Stimulated activated naive B cell treated with anti-CD40 and anti-IgM and Interleukin-4, amounts not matched to agents 10 μg/mL and 1 μg/mL and 100 μg/mL, for 72 hours (primary cell): ENCODE measurements around the gene CEP192.
A peak's percentile ranks its signal among the peaks of the same experiment; 100 is the strongest.

ENCODE experiments used
- ATAC-seq, 2 donors: fragments of 150-1000 bp; cut with Tn5 transposase; replicated peaks; 2 replicates each; pipeline ENCODE4 v1.10.0; 2021; ENCODE audit warnings: moderate library complexity in 1 of 2
- DNase-seq: peaks from one replicate; pipeline ENCODE4 v3.0.0; 2021
- H3K27ac Mint-ChIP-seq: one replicate; pipeline ENCODE4 v1.8.0; 2022; ENCODE audit warnings: mild to moderate bottlenecking, mixed read lengths
- H3K27me3 Mint-ChIP-seq, 2 donors: one replicate each; pipeline ENCODE4 v1.8.0; 2022; ENCODE audit warnings: mixed read lengths in 2 of 2
- H3K36me3 Mint-ChIP-seq, 2 donors: one replicate each; pipeline ENCODE4 v1.8.0; 2022; ENCODE audit warnings: mixed read lengths in 2 of 2, mild to moderate bottlenecking in 1 of 2
- H3K4me1 Mint-ChIP-seq, 2 donors: one replicate each; pipeline ENCODE4 v1.8.0; 2022; ENCODE audit warnings: mixed read lengths in 2 of 2, mild to moderate bottlenecking in 1 of 2
- H3K4me3 Mint-ChIP-seq, 2 donors: one replicate each; pipeline ENCODE4 v1.8.0; 2022; ENCODE audit warnings: mild to moderate bottlenecking in 2 of 2, mixed read lengths in 2 of 2, moderate library complexity in 1 of 2
- H3K9me3 Mint-ChIP-seq, 2 donors: one replicate each; pipeline ENCODE4 v1.8.0; 2022; ENCODE audit warnings: mixed read lengths in 2 of 2, mild to moderate bottlenecking in 1 of 2

CEP192 gene, protein sequence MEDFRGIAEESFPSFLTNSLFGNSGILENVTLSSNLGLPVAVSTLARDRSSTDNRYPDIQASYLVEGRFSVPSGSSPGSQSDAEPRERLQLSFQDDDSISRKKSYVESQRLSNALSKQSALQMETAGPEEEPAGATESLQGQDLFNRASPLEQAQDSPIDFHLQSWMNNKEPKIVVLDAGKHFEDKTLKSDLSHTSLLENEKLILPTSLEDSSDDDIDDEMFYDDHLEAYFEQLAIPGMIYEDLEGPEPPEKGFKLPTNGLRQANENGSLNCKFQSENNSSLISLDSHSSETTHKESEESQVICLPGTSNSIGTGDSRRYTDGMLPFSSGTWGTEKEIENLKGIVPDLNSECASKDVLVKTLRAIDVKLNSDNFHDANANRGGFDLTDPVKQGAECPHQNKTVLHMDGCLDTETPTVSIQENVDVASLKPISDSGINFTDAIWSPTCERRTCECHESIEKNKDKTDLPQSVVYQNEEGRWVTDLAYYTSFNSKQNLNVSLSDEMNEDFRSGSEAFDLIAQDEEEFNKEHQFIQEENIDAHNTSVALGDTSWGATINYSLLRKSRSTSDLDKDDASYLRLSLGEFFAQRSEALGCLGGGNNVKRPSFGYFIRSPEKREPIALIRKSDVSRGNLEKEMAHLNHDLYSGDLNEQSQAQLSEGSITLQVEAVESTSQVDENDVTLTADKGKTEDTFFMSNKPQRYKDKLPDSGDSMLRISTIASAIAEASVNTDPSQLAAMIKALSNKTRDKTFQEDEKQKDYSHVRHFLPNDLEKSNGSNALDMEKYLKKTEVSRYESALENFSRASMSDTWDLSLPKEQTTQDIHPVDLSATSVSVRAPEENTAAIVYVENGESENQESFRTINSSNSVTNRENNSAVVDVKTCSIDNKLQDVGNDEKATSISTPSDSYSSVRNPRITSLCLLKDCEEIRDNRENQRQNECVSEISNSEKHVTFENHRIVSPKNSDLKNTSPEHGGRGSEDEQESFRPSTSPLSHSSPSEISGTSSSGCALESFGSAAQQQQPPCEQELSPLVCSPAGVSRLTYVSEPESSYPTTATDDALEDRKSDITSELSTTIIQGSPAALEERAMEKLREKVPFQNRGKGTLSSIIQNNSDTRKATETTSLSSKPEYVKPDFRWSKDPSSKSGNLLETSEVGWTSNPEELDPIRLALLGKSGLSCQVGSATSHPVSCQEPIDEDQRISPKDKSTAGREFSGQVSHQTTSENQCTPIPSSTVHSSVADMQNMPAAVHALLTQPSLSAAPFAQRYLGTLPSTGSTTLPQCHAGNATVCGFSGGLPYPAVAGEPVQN (N-terminal part only)

GRCh38 chr18:12990967-12991820, at the start of gene CEP192:
Gene CEP192, plus strand, starts transcription at chr18:12991362. Its CDS starts 8,063 bp downstream, at chr18:12999425.
- Mint-ChIP-seq H3K36me3 (peaks cover 8 to 10% of the 10 kb centered on the region in 2 donors), H3K27ac (peak within 1 kb of the TSS; percentile 97), H3K27me3 (no peaks in the 10 kb centered on the region), H3K4me3 (peak within 1 kb of the TSS; percentile 96), H3K9me3 (no peaks in the 10 kb centered on the region), H3K4me1 (peaks cover 13 to 31% of the 10 kb centered on the region in 2 donors)
- ATAC-seq (peak; percentile 89 to 93), DNase-seq (peak; percentile 98)

DNA sequence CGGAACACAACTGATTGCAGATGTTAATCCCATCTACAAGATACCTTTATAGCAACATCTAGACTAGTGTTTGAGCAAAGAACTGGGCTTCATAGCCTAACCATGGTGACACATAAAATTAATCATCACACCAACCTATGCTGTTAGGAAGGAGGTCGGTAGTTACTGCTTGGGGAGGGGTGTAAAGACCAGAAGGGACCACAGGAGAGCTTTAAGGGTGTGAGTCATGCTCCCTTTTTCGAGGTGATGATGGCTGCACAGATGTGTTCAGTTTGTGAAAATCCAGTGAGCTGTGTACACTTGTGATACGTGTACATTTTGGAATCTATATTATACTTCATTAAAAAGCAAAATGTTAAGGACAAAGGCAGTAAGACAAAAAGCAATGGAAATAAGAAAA, 47.9 kb upstream of the CEP192 start:
- Mint-ChIP-seq H3K4me3 (no peak overlapping the region), H3K9me3 (no peaks in the 10 kb centered on the region), H3K27me3 (no peaks in the 10 kb centered on the region), H3K27ac (no peak overlapping the region), H3K36me3 (no peaks in the 10 kb centered on the region), H3K4me1 (peaks cover 11 to 18% of the 10 kb centered on the region in 2 donors)
- DNase-seq (no peak), ATAC-seq (no peak)

DNA sequence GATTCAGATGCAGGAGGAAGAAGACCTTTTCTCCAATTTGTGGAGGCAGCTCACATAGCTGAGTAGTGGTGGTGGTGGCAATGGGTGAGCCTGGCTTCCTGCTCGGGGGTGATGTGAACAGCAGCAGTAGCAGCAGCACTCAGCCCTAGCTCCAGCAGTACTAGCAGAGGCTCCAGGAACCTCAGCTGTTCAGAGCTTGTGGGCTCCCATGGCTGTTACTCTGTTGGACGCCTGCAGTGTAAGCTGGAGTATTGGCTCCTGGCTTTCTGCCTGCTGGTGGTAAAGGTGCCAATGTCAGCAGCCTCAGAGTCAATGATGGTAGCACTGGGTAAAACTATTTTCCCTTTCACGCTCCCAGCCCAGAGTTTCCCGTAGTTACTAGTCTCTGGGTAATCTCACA, 46.5 kb upstream of the CEP192 start:
- ATAC-seq (no peak), DNase-seq (no peak)
- Mint-ChIP-seq H3K27ac (no peak overlapping the region), H3K9me3 (no peaks in the 10 kb centered on the region), H3K36me3 (peaks cover 5 to 9% of the 10 kb centered on the region in 2 donors), H3K4me1 (peaks cover 15 to 29% of the 10 kb centered on the region in 2 donors), H3K27me3 (no peaks in the 10 kb centered on the region), H3K4me3 (no peak overlapping the region)

GRCh38 chr18:12946549-12947284, 44.4 kb upstream of the CEP192 start:
- Mint-ChIP-seq H3K4me3 (peak overlapping the region; percentile 94 to 98), H3K9me3 (no peaks in the 10 kb centered on the region), H3K27me3 (no peaks in the 10 kb centered on the region), H3K36me3 (peaks cover 12% of the 10 kb centered on the region in 2 donors), H3K4me1 (peaks cover 22 to 41% of the 10 kb centered on the region in 2 donors), H3K27ac (peak overlapping the region; percentile 98)
- DNase-seq (no peak), ATAC-seq (no peak)

GRCh38 chr18:12947285-12948049, 43.7 kb upstream of the CEP192 start, which contains the start of gene SEH1L:
Gene SEH1L, plus strand, starts transcription at chr18:12948011. Its CDS starts 111 bp downstream, at chr18:12948122.
- DNase-seq = peak; percentile 95
- Mint-ChIP-seq H3K4me1 (peaks cover 22 to 41% of the 10 kb centered on the region in 2 donors), H3K27me3 (no peaks in the 10 kb centered on the region), H3K27ac (peak within 1 kb of the TSS; percentile 98), H3K9me3 (no peaks in the 10 kb centered on the region), H3K36me3 (peaks cover 12 to 14% of the 10 kb centered on the region in 2 donors), H3K4me3 (peak within 1 kb of the TSS; percentile 94 to 98)
- ATAC-seq = peak; percentile 84 to 88

- H3K4me3 Mint-ChIP-seq = peak overlapping the region; percentile 89 to 94
Observed at GRCh38 chr18:12948050-12948804, 42.9 kb upstream of the CEP192 start.

GRCh38 chr18:12958478-12958877, 32.7 kb upstream of the CEP192 start:
- Mint-ChIP-seq H3K4me3 (no peak overlapping the region), H3K4me1 (peaks cover 7% of the 10 kb centered on the region in 2 donors), H3K36me3 (peaks cover 29 to 42% of the 10 kb centered on the region in 2 donors), H3K9me3 (no peaks in the 10 kb centered on the region), H3K27me3 (no peaks in the 10 kb centered on the region), H3K27ac (no peak overlapping the region)
- no peak for DNase-seq
- ATAC-seq = no peak

More at GRCh38 chr18:12948050-12948804, 42.9 kb upstream of the CEP192 start:
- H3K27me3 Mint-ChIP-seq = no peaks in the 10 kb centered on the region
- peak; percentile 89 for DNase-seq
- peak overlapping the region; percentile 98 for H3K27ac Mint-ChIP-seq
- peaks cover 24 to 48% of the 10 kb centered on the region in 2 donors for H3K4me1 Mint-ChIP-seq
- peaks cover 17 to 20% of the 10 kb centered on the region in 2 donors for H3K36me3 Mint-ChIP-seq
- no peaks in the 10 kb centered on the region for H3K9me3 Mint-ChIP-seq
- ATAC-seq = peak; percentile 75 to 82

DNA sequence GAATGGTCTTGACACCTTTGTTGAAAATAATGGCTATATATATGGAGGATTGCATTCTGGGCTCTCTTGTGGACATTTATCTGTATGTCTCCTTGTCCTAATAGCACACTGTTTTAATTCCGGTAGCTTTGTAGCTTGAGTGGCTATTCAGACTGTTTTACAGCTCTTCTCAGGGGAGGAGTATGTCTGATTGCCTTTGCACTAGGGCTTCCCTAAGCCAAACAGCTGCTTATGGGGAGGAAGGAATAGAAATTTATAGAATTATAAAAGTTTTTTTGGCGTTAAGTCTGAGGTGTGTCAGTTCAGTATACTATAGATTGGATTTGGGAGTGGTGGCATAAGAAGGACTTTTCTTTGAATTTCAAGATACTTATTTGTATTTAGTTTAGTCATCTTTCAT, 30.8 kb upstream of the CEP192 start:
- DNase-seq = no peak
- Mint-ChIP-seq H3K4me3 (no peak overlapping the region), H3K4me1 (peaks cover 6 to 7% of the 10 kb centered on the region in 2 donors), H3K27ac (no peak overlapping the region), H3K9me3 (no peaks in the 10 kb centered on the region), H3K36me3 (peaks cover 28 to 47% of the 10 kb centered on the region in 2 donors), H3K27me3 (no peaks in the 10 kb centered on the region)
- ATAC-seq = no peak

DNA sequence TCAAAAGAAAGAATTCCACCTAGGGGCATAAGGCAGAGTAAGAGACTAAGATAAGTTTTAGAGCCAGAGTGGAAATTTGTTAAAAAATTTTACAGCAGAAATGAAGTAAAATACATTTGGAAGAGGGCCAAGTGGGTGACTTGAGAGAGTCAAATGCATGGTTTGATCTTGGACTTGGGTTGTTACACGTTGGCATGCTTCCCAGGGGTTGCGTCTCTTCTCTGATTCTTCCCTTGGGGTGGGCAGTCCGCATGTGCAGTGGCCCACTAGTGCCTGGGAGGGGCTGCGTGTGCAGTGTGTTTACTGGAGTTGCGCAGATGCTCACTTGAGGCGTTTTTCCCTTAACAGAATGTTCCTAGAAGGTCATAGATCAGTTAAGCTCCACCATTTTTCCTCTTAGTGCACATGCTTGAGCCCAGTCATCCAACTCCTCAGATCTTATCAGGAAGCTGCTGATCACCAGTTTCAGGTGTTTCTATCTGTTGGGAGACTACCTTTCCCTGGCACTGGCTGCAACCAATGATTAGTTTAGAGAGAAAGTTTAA, 30.2 kb upstream of the CEP192 start:
- no peak for DNase-seq
- ATAC-seq = no peak
- H3K36me3 Mint-ChIP-seq = peaks cover 31 to 50% of the 10 kb centered on the region in 2 donors
- no peaks in the 10 kb centered on the region for H3K9me3 Mint-ChIP-seq
- H3K27ac Mint-ChIP-seq = no peak overlapping the region
- H3K4me3 Mint-ChIP-seq = no peak overlapping the region
- H3K27me3 Mint-ChIP-seq = no peaks in the 10 kb centered on the region
- peaks cover 6 to 7% of the 10 kb centered on the region in 2 donors for H3K4me1 Mint-ChIP-seq

GRCh38 chr18:12963069-12963468, 28.1 kb upstream of the CEP192 start:
- no peaks in the 10 kb centered on the region for H3K27me3 Mint-ChIP-seq
- H3K9me3 Mint-ChIP-seq = no peaks in the 10 kb centered on the region
- H3K4me1 Mint-ChIP-seq = peaks cover 7 to 11% of the 10 kb centered on the region in 2 donors
- no peak overlapping the region for H3K27ac Mint-ChIP-seq
- H3K36me3 Mint-ChIP-seq = peaks cover 35 to 53% of the 10 kb centered on the region in 2 donors
- ATAC-seq (no peak), DNase-seq (no peak)
- no peak overlapping the region for H3K4me3 Mint-ChIP-seq

- no peak overlapping the region for H3K4me3 Mint-ChIP-seq
- ATAC-seq = no peak
- peaks cover 5 to 20% of the 10 kb centered on the region in 2 donors for H3K4me1 Mint-ChIP-seq
- H3K36me3 Mint-ChIP-seq = peaks cover 44 to 61% of the 10 kb centered on the region in 2 donors
- no peak overlapping the region for H3K27ac Mint-ChIP-seq
- DNase-seq = no peak
- H3K27me3 Mint-ChIP-seq = no peaks in the 10 kb centered on the region
- H3K9me3 Mint-ChIP-seq = no peaks in the 10 kb centered on the region
Observed at GRCh38 chr18:12968115-12968514, 23.0 kb upstream of the CEP192 start.
